WTC11 (cell line): ENCODE results near the gene LYSMD1. TPM values are rescaled to one million over a fixed set of nuclear protein-coding genes. Genes with fewer than 3 reads are reported as not detected.

Experiments used
- ATAC-seq: fragments of 200-7000 bp; cut with Tn5 transposase; 2 replicates; pipeline ENCODE4 v1.10.0; 2021; ENCODE audit warnings: mild to moderate bottlenecking, moderate library complexity
- CTCF ChIA-PET: fragments of 300-600 bp; sonication (Branson Sonifier 250); formaldehyde crosslinking; loops from one replicate; lab custom pipeline; 2021; ENCODE audit warnings: antibody characterized with exemption; lab: Charles Lee
- POLR2A ChIA-PET: fragments of 350-600 bp; sonication (Branson Sonifier 250); formaldehyde crosslinking; loops from one replicate; lab custom pipeline; 2021; ENCODE audit warnings: antibody characterized with exemption; lab: Charles Lee
- DNase-seq: peaks from one replicate; pipeline ENCODE4 v3.0.0; 2021; ENCODE audit warnings: low spot score
- H3K27ac Mint-ChIP-seq: 2 replicates; pipeline ENCODE4 v1.8.0; 2021; ENCODE audit warnings: mixed read lengths
- H3K27me3 Mint-ChIP-seq: 2 replicates; pipeline ENCODE4 v1.8.0; 2021; ENCODE audit warnings: low read depth, mild to moderate bottlenecking, moderate library complexity, mixed read lengths
- H3K36me3 Mint-ChIP-seq: 2 replicates; pipeline ENCODE4 v1.8.0; 2021; ENCODE audit warnings: mixed read lengths
- H3K4me1 Mint-ChIP-seq: 2 replicates; pipeline ENCODE4 v1.8.0; 2022; ENCODE audit warnings: mixed read lengths
- H3K4me3 Mint-ChIP-seq: 2 replicates; pipeline ENCODE4 v1.8.0; 2021; ENCODE audit warnings: mild to moderate bottlenecking, moderate library complexity, mixed read lengths
- H3K9me3 Mint-ChIP-seq: 2 replicates; pipeline ENCODE4 v1.8.0; 2021; ENCODE audit warnings: mixed read lengths
- ATF2 ChIP-seq: sonication (generic); formaldehyde crosslinking; IDR thresholded peaks from 2 replicates; pipeline ENCODE4 v1.8.1; 2022; ENCODE audit warnings: low read depth, missing genetic modification reagents, borderline replicate concordance
- ATF6 ChIP-seq: sonication (generic); formaldehyde crosslinking; IDR thresholded peaks from 2 replicates; pipeline ENCODE4 v1.8.1; 2023; ENCODE audit warnings: mild to moderate bottlenecking, missing genetic modification reagents
- CBFB ChIP-seq: sonication (generic); formaldehyde crosslinking; IDR thresholded peaks from 2 replicates; pipeline ENCODE4 v1.8.1; 2022; ENCODE audit warnings: mild to moderate bottlenecking, low read depth, missing genetic modification reagents
- CREB1 ChIP-seq: sonication (generic); formaldehyde crosslinking; IDR thresholded peaks from 2 replicates; pipeline ENCODE4 v1.8.0; 2023; ENCODE audit warnings: mild to moderate bottlenecking, missing genetic modification reagents
- ERG ChIP-seq: fragments of 250-450 bp; sonication (Bioruptor Pico); IDR thresholded peaks from 2 replicates; pipeline ENCODE4 v1.8.0; 2021; ENCODE audit warnings: mild to moderate bottlenecking
- GRHL2 ChIP-seq: fragments of 250-450 bp; sonication (Bioruptor Pico); IDR thresholded peaks from 2 replicates; pipeline ENCODE4 v1.8.0; 2022; ENCODE audit warnings: mild to moderate bottlenecking, moderate library complexity; ENCODE audit not compliant: insufficient replicate concordance, severe bottlenecking
- NFYB ChIP-seq: sonication (generic); formaldehyde crosslinking; conservative IDR thresholded peaks from 2 replicates; pipeline ENCODE4 v1.8.0; 2022; ENCODE audit warnings: low read depth, missing genetic modification reagents
- PRRX2 ChIP-seq: fragments of 250-450 bp; sonication (Bioruptor Pico); IDR thresholded peaks from 2 replicates; pipeline ENCODE4 v1.8.0; 2021; ENCODE audit warnings: mild to moderate bottlenecking
- TCF7 ChIP-seq: sonication (generic); formaldehyde crosslinking; IDR thresholded peaks from 2 replicates; pipeline ENCODE4 v1.8.0; 2022; ENCODE audit warnings: mild to moderate bottlenecking, low read depth, missing genetic modification reagents, moderate library complexity
- ZNF138 ChIP-seq: sonication (generic); formaldehyde crosslinking; conservative IDR thresholded peaks from 2 replicates; pipeline ENCODE4 v1.8.1; 2022; ENCODE audit warnings: mild to moderate bottlenecking, moderate library complexity, missing genetic modification reagents
- total RNA-seq: library from RNA; stranded (reverse); gene quantifications from 3 replicates; pipeline ENCODE4 v1.2.3, GENCODE V29; 2021
- TF ChIP-seq, protein P1 (sequence below): sonication (generic); formaldehyde crosslinking; IDR thresholded peaks from 2 replicates; pipeline ENCODE4 v1.8.1; 2022; ENCODE audit warnings: low read depth, mild to moderate bottlenecking, moderate library complexity, missing genetic modification reagents, borderline replicate concordance
- TF ChIP-seq, protein P2 (sequence below): sonication (generic); formaldehyde crosslinking; IDR thresholded peaks from 2 replicates; pipeline ENCODE4 v1.8.0; 2022; ENCODE audit warnings: mild to moderate bottlenecking, missing genetic modification reagents
- TF ChIP-seq, protein P3 (sequence below): sonication (generic); formaldehyde crosslinking; IDR thresholded peaks from 2 replicates; pipeline ENCODE4 v1.8.0; 2022; ENCODE audit warnings: mild to moderate bottlenecking, missing genetic modification reagents
- TF ChIP-seq, protein P4 (sequence below): sonication (generic); formaldehyde crosslinking; IDR thresholded peaks from 2 replicates; pipeline ENCODE4 v1.8.1; 2022; ENCODE audit warnings: missing genetic modification reagents, borderline replicate concordance
- TF ChIP-seq, protein P5 (sequence below): fragments of 250-450 bp; sonication (Bioruptor Pico); IDR thresholded peaks from 2 replicates; pipeline ENCODE4 v1.9.0; 2021; ENCODE audit warnings: mild to moderate bottlenecking, borderline replicate concordance

Gene LYSMD1
- total RNA-seq, 1 experiment from 2014 or later = 7.8 TPM

GRCh38 chr1:151184211-151184610 lies 18.5 kb upstream of the LYSMD1 start:
- ATAC-seq = no peak
- TF ChIP-seq, protein P1, sequence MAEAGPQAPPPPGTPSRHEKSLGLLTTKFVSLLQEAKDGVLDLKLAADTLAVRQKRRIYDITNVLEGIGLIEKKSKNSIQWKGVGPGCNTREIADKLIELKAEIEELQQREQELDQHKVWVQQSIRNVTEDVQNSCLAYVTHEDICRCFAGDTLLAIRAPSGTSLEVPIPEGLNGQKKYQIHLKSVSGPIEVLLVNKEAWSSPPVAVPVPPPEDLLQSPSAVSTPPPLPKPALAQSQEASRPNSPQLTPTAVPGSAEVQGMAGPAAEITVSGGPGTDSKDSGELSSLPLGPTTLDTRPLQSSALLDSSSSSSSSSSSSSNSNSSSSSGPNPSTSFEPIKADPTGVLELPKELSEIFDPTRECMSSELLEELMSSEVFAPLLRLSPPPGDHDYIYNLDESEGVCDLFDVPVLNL (CRISPR knock-in tag) = no peak
- no peak for TF ChIP-seq NFYB (CRISPR knock-in tag)
- no peak for TF ChIP-seq GRHL2 (CRISPR knock-in tag)
- TF ChIP-seq CREB1 (CRISPR knock-in tag) = no peak
- TF ChIP-seq ZNF138 = no peak
- no peak for TF ChIP-seq TCF7 (CRISPR knock-in tag)
- TF ChIP-seq ERG = no peak
- TF ChIP-seq CBFB = no peak
- TF ChIP-seq, protein P2, sequence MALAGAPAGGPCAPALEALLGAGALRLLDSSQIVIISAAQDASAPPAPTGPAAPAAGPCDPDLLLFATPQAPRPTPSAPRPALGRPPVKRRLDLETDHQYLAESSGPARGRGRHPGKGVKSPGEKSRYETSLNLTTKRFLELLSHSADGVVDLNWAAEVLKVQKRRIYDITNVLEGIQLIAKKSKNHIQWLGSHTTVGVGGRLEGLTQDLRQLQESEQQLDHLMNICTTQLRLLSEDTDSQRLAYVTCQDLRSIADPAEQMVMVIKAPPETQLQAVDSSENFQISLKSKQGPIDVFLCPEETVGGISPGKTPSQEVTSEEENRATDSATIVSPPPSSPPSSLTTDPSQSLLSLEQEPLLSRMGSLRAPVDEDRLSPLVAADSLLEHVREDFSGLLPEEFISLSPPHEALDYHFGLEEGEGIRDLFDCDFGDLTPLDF (CRISPR knock-in tag) = no peak
- TF ChIP-seq, protein P3, sequence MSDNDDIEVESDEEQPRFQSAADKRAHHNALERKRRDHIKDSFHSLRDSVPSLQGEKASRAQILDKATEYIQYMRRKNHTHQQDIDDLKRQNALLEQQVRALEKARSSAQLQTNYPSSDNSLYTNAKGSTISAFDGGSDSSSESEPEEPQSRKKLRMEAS (CRISPR knock-in tag) = no peak
- TF ChIP-seq, protein P4, sequence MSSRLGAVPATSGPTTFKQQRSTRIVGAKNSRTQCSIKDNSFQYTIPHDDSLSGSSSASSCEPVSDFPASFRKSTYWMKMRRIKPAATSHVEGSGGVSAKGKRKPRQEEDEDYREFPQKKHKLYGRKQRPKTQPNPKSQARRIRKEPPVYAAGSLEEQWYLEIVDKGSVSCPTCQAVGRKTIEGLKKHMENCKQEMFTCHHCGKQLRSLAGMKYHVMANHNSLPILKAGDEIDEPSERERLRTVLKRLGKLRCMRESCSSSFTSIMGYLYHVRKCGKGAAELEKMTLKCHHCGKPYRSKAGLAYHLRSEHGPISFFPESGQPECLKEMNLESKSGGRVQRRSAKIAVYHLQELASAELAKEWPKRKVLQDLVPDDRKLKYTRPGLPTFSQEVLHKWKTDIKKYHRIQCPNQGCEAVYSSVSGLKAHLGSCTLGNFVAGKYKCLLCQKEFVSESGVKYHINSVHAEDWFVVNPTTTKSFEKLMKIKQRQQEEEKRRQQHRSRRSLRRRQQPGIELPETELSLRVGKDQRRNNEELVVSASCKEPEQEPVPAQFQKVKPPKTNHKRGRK (CRISPR knock-in tag) = no peak
- no peak for TF ChIP-seq ATF2
- no peak for TF ChIP-seq ATF6 (CRISPR knock-in tag)
- TF ChIP-seq, protein P5, sequence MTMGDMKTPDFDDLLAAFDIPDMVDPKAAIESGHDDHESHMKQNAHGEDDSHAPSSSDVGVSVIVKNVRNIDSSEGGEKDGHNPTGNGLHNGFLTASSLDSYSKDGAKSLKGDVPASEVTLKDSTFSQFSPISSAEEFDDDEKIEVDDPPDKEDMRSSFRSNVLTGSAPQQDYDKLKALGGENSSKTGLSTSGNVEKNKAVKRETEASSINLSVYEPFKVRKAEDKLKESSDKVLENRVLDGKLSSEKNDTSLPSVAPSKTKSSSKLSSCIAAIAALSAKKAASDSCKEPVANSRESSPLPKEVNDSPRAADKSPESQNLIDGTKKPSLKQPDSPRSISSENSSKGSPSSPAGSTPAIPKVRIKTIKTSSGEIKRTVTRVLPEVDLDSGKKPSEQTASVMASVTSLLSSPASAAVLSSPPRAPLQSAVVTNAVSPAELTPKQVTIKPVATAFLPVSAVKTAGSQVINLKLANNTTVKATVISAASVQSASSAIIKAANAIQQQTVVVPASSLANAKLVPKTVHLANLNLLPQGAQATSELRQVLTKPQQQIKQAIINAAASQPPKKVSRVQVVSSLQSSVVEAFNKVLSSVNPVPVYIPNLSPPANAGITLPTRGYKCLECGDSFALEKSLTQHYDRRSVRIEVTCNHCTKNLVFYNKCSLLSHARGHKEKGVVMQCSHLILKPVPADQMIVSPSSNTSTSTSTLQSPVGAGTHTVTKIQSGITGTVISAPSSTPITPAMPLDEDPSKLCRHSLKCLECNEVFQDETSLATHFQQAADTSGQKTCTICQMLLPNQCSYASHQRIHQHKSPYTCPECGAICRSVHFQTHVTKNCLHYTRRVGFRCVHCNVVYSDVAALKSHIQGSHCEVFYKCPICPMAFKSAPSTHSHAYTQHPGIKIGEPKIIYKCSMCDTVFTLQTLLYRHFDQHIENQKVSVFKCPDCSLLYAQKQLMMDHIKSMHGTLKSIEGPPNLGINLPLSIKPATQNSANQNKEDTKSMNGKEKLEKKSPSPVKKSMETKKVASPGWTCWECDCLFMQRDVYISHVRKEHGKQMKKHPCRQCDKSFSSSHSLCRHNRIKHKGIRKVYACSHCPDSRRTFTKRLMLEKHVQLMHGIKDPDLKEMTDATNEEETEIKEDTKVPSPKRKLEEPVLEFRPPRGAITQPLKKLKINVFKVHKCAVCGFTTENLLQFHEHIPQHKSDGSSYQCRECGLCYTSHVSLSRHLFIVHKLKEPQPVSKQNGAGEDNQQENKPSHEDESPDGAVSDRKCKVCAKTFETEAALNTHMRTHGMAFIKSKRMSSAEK = no peak
- no peak for TF ChIP-seq PRRX2
- ChIA-PET CTCF (no interaction called here), POLR2A (interaction anchor here (0.7 kb wide), 1 partner anchor 16 kb away, joined by 3 read pairs; no protein-coding TSS in a partner anchor)
- no peak overlapping the region for H3K4me3 Mint-ChIP-seq
- H3K4me1 Mint-ChIP-seq = peaks cover 9% of the 10 kb centered on the region
- H3K27ac Mint-ChIP-seq = no peak overlapping the region
- no peak for DNase-seq
- H3K9me3 Mint-ChIP-seq = no peaks in the 10 kb centered on the region
- peaks cover 58% of the 10 kb centered on the region for H3K36me3 Mint-ChIP-seq
- no peaks in the 10 kb centered on the region for H3K27me3 Mint-ChIP-seq
